A673 (cell line): ENCODE measurements around the gene RAB21. TPM values are rescaled to one million over a fixed set of nuclear protein-coding genes. Genes with fewer than 3 reads are reported as not detected.
"Not testable (repeated sequence)": the region's sequence is repeated elsewhere in the genome, so short reads cannot be mapped to it uniquely, and the experiment has no call there.

ENCODE experiments used
- BruUV-seq: library from RNA; stranded (reverse); fragments of 400-500 nt; replicated peaks from 2 replicates; lab custom pipeline; 2021; lab: Mats Ljungman, UMichigan
- CTCF ChIA-PET: fragments of 300-600 bp; sonication (Branson Sonifier 250); formaldehyde crosslinking; loops from one replicate; lab custom pipeline; 2022; ENCODE audit warnings: antibody characterized with exemption; lab: Charles Lee
- POLR2A ChIA-PET: fragments of 300-600 bp; sonication (Branson Sonifier 250); formaldehyde crosslinking; loops from one replicate; lab custom pipeline; 2022; ENCODE audit warnings: antibody characterized with exemption; ENCODE audit not compliant: low non-redundant PET; lab: Charles Lee
- DNase-seq: peaks from one replicate; pipeline ENCODE4 v3.0.0-alpha.2; 2015; ENCODE audit warnings: low spot score
- H3K27ac ChIP-seq: fragments of 200-600 bp; sonication (generic); 2 replicates; pipeline ENCODE4 v1.5.1; 2016; ENCODE audit warnings: mixed run types, low read depth, mild to moderate bottlenecking, mixed read lengths, antibody characterized with exemption, low read length; ENCODE audit not compliant: poor library complexity, severe bottlenecking
- H3K27me3 ChIP-seq: fragments of 200-600 bp; sonication (generic); replicated peaks from 2 replicates; pipeline ENCODE4 v1.6.1; 2017; ENCODE audit warnings: mixed run types, low read depth, mild to moderate bottlenecking, mixed read lengths, antibody characterized with exemption, low read length; ENCODE audit not compliant: insufficient read depth, poor library complexity
- H3K36me3 ChIP-seq: fragments of 200-600 bp; sonication (generic); 2 replicates; pipeline ENCODE4 v1.6.1; 2016; ENCODE audit warnings: mixed run types, mild to moderate bottlenecking, mixed read lengths, antibody characterized with exemption, low read length; ENCODE audit not compliant: insufficient read depth, poor library complexity, severe bottlenecking
- H3K4me1 ChIP-seq: fragments of 200-600 bp; sonication (generic); 2 replicates; pipeline ENCODE4 v1.6.1; 2017; ENCODE audit warnings: mixed run types, mild to moderate bottlenecking, mixed read lengths, antibody characterized with exemption, low read length; ENCODE audit not compliant: insufficient read depth, poor library complexity, severe bottlenecking
- H3K4me3 ChIP-seq: fragments of 200-600 bp; sonication (generic); 2 replicates; pipeline ENCODE4 v1.5.1; 2016; ENCODE audit warnings: low read depth, mixed run types, mild to moderate bottlenecking, mixed read lengths, low read length; ENCODE audit not compliant: poor library complexity, severe bottlenecking
- H3K9me3 ChIP-seq: fragments of 200-600 bp; sonication (generic); 2 replicates; pipeline ENCODE4 v1.6.1; 2016; ENCODE audit warnings: mixed run types, low read depth, mild to moderate bottlenecking, mixed read lengths, antibody characterized with exemption, low read length; ENCODE audit not compliant: poor library complexity, severe bottlenecking
- EZH2 ChIP-seq: fragments of 200-600 bp; sonication (generic); IDR thresholded peaks from 2 replicates; pipeline ENCODE4 v1.6.1; 2017; ENCODE audit warnings: borderline replicate concordance, low read depth, mild to moderate bottlenecking, mixed read lengths, antibody characterized with exemption, low read length; ENCODE audit not compliant: poor library complexity, severe bottlenecking
- intact Hi-C: fragments of 100-400 bp; cut with micrococcal nuclease; formaldehyde crosslinking; loops from one replicate; pipeline ENCODE4 v1.10.0; 2022; ENCODE audit not compliant: unreplicated experiment
- total RNA-seq: library from RNA; stranded (reverse); gene quantifications from 2 replicates; pipeline ENCODE4 v1.2.3, GENCODE V29; 2021
- TF ChIP-seq, protein P1 (sequence below): fragments of 300-800, 200-600 bp; sonication (generic); conservative IDR thresholded peaks from 2 replicates; pipeline ENCODE4 v1.5.1; 2017; ENCODE audit warnings: low read depth, mild to moderate bottlenecking, antibody characterized with exemption, low read length, moderate library complexity, mixed read lengths

Gene RAB21
- total RNA-seq, 1 experiment from 2014 or later = 109 TPM

DNA sequence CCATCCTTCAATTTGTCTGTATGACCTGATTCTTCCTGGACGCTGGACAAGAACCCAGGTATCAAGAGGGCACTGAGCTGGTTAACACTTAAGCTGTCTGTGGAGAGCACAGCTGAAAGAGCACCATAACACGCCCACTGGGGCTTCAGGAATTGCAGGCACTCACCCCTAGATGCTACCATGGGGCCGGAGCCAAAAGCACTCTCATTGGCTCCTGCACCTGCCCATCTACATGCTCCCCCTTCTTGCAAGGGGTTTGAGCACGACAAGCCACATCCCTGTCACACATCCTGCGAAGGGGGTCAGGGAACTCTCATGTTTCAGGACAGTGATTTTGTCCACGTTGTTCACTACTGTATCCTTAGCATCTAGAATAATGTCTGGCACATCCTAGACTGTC lies 49.8 kb downstream of the RAB21 start:
- no peaks in the 10 kb centered on the region for H3K36me3 ChIP-seq
- peaks cover 18% of the 10 kb centered on the region for H3K4me1 ChIP-seq
- TF ChIP-seq, protein P1, sequence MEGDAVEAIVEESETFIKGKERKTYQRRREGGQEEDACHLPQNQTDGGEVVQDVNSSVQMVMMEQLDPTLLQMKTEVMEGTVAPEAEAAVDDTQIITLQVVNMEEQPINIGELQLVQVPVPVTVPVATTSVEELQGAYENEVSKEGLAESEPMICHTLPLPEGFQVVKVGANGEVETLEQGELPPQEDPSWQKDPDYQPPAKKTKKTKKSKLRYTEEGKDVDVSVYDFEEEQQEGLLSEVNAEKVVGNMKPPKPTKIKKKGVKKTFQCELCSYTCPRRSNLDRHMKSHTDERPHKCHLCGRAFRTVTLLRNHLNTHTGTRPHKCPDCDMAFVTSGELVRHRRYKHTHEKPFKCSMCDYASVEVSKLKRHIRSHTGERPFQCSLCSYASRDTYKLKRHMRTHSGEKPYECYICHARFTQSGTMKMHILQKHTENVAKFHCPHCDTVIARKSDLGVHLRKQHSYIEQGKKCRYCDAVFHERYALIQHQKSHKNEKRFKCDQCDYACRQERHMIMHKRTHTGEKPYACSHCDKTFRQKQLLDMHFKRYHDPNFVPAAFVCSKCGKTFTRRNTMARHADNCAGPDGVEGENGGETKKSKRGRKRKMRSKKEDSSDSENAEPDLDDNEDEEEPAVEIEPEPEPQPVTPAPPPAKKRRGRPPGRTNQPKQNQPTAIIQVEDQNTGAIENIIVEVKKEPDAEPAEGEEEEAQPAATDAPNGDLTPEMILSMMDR = no peak
- no peak for TF ChIP-seq EZH2
- no peak overlapping the region for H3K27ac ChIP-seq
- H3K27me3 ChIP-seq = no peaks in the 10 kb centered on the region
- intact Hi-C loops = no loop called here
- no peak overlapping the region for H3K4me3 ChIP-seq
- peaks cover 6% of the 10 kb centered on the region for H3K9me3 ChIP-seq
- BruUV-seq = no TSS peak
- POLR2A ChIA-PET = no interaction called here
- CTCF ChIA-PET = no interaction called here
- DNase-seq = no peak

DNA sequence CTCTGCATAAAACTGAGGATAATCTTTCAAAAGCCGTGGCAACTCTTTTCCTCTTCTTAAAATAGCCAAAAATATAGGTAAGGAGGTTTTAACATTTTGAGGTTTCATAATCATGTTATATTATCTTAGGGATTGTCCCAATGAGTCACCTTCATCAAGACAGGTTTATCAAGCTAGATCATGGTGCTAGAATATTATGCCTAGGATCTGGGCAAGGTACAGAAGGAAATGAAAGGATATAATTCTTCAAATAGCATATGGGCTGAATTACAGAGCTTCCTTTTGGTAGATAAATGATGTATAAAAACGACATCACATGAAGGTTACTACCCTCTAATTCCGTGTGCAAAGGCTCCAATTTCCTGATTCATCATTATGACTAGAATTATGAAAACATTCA lies 56.3 kb downstream of the RAB21 start:
- H3K27me3 ChIP-seq = no peaks in the 10 kb centered on the region
- H3K27ac ChIP-seq = no peak overlapping the region
- intact Hi-C loops = no loop called here
- DNase-seq = no peak
- no peaks in the 10 kb centered on the region for H3K9me3 ChIP-seq
- no peaks in the 10 kb centered on the region for H3K36me3 ChIP-seq
- BruUV-seq = no TSS peak
- peaks cover 11% of the 10 kb centered on the region for H3K4me1 ChIP-seq
- H3K4me3 ChIP-seq = no peak overlapping the region
- CTCF ChIA-PET = interaction anchor here (0.6 kb wide), 1 partner anchor 16 kb away, joined by 3 read pairs; no protein-coding TSS in a partner anchor
- no peak for TF ChIP-seq EZH2
- TF ChIP-seq, protein P1 = no peak
- POLR2A ChIA-PET = no interaction called here

DNA sequence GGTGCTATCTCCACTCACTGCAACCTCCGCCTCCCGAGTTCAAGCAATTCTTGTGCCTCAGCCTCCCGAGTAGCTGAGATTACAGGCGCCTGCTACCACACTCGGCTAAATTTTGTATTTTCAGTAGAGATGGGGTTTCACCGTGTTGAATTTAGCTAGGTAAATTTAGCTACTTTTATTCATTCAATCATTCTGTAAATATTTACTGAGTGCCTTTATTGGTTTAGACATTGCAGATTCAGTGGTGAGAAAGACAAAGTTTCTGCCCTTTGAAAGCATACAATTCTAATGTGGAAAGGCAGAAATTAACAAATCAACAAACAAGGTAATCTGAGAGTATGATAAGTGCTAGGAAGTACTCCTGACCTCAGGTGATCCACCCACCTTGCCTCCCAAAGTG lies 60.6 kb downstream of the RAB21 start:
- intact Hi-C loops, CTCF ChIA-PET: not testable (repeated sequence)

DNA sequence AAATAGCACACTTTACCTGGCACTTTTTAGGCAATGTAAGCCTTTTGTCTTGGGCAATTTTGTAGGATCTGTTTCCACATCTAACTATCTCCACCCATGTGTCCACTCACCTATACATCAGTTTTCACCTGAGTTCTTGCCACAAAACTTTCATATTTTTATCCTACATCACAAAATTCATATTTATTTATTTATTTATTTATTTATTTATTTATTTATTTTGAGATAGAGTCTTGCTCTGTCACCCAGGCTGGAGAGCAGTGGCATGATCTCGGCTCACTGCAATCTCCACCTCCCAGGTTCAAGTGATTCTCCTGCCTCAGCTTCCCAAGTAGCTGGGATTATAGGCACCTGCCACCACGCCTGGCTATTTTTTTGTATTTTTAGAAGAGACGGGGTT lies 67.4 kb downstream of the RAB21 start:
- DNase-seq, H3K4me1 ChIP-seq, H3K36me3 ChIP-seq, intact Hi-C loops, POLR2A ChIA-PET, H3K9me3 ChIP-seq, H3K4me3 ChIP-seq, CTCF ChIA-PET, H3K27me3 ChIP-seq, H3K27ac ChIP-seq, BruUV-seq: not testable (repeated sequence)

More for the DNA sequence above, 60.6 kb downstream of the RAB21 start:
- BruUV-seq, DNase-seq, H3K27me3 ChIP-seq, POLR2A ChIA-PET, H3K4me1 ChIP-seq, H3K36me3 ChIP-seq, H3K4me3 ChIP-seq, H3K27ac ChIP-seq, H3K9me3 ChIP-seq: not testable (repeated sequence)
